Measurements from ENCODE around the gene STEAP1B. TPM values are rescaled to one million over a fixed set of nuclear protein-coding genes. Genes with fewer than 3 reads are reported as not detected.

STEAP1B gene
- polyA plus RNA-seq, 4 donors, result 1.2 to 2.1 (median 1.4) TPM

GRCh38 chr7:22377703-22378102, 122.3 kb downstream of the STEAP1B start:
- no peak for DNase-seq (ENCODE audit: low read depth in 4 of 4, low spot score in 3 of 4)

- DNase-seq (ENCODE audit: low read depth in 4 of 4, low spot score in 3 of 4), result no peak
Measured at GRCh38 chr7:22375359-22376048, 124.5 kb downstream of the STEAP1B start.

- DNase-seq (ENCODE audit: low read depth in 4 of 4, low spot score in 3 of 4), result no peak
Measured at GRCh38 chr7:22373911-22374310, 126.1 kb downstream of the STEAP1B start.

GRCh38 chr7:22373388-22373787, 126.6 kb downstream of the STEAP1B start:
- no peak for DNase-seq (ENCODE audit: low read depth in 4 of 4, low spot score in 3 of 4)

GRCh38 chr7:22372863-22373262, 127.1 kb downstream of the STEAP1B start:
- DNase-seq (ENCODE audit: low read depth in 4 of 4, low spot score in 3 of 4), result no peak

GRCh38 chr7:22371878-22372277, 128.1 kb downstream of the STEAP1B start:
- no peak for DNase-seq (ENCODE audit: low read depth in 4 of 4, low spot score in 3 of 4)

Other genes with a start within 250 kb of the STEAP1B start
- 10 to 100 TPM; 34.4 to 41.6 (median 39.1) TPM for gene RAPGEF5, start 143.0 kb downstream of the STEAP1B start, polyA plus RNA-seq (ENCODE audit: insufficient read length in 4 of 4)
- gene IL6, start 227.0 kb upstream of the STEAP1B start, polyA plus RNA-seq (ENCODE audit: insufficient read length in 4 of 4), result not detected